H1 (cell line): ENCODE measurements around the gene CKAP2L. TPM values are rescaled to one million over a fixed set of nuclear protein-coding genes. Genes with fewer than 3 reads are reported as not detected.

ENCODE experiments used
- CTCF ChIA-PET: fragments of 300-600 bp; sonication (Branson Sonifier 250); formaldehyde crosslinking; loops from one replicate; lab custom pipeline; 2021; ENCODE audit not compliant: partially characterized antibody; lab: Charles Lee
- POLR2A ChIA-PET: fragments of 300-600 bp; sonication (Branson Sonifier 250); formaldehyde crosslinking; loops from one replicate; lab custom pipeline; 2021; ENCODE audit warnings: inconsistent platforms; ENCODE audit not compliant: partially characterized antibody; lab: Charles Lee
- DNase-seq, 2 experiments: peaks; one replicate each; pipeline versions ENCODE4 v3.0.0 to v3.0.0-alpha.2; 2010 to 2022; ENCODE audit warnings: low spot score in 2 of 2, low read depth in 1 of 2, mixed read lengths in 1 of 2
- FAIRE-seq: peaks from 2 replicates; lab custom pipeline; 2011; peaks lifted over from hg19 to GRCh38; lab: Jason Lieb, UNC
- H2AFZ ChIP-seq: 2 replicates; pipeline ENCODE4 v1.8.1; 2012; ENCODE audit warnings: low read length, inconsistent platforms
- H2AK5ac ChIP-seq: 2 replicates; pipeline ENCODE4 v1.6.1; 2013; ENCODE audit warnings: low read depth, low read length
- H2BK120ac ChIP-seq: replicated peaks from 2 replicates; pipeline ENCODE3; 2013; ENCODE audit warnings: low read depth, low read length, inconsistent platforms
- H2BK12ac ChIP-seq: 2 replicates; pipeline ENCODE4 v1.6.1; 2013; ENCODE audit warnings: low read depth, low read length
- H2BK15ac ChIP-seq: 2 replicates; pipeline ENCODE4 v1.6.1; 2013; ENCODE audit warnings: low read length
- H2BK20ac ChIP-seq: 2 replicates; pipeline ENCODE4 v1.6.1; 2013; ENCODE audit warnings: low read length
- H2BK5ac ChIP-seq: 2 replicates; pipeline ENCODE4 v1.6.1; 2013; ENCODE audit warnings: low read depth, low read length
- H3K14ac ChIP-seq: 2 replicates; pipeline ENCODE4 v1.6.1; 2013; ENCODE audit warnings: inconsistent platforms; ENCODE audit not compliant: insufficient read length
- H3K18ac ChIP-seq: 2 replicates; pipeline ENCODE4 v1.6.1; 2013; ENCODE audit warnings: low read length; ENCODE audit errors: extremely low read depth
- H3K23ac ChIP-seq: 2 replicates; pipeline ENCODE4 v1.6.1; 2013; ENCODE audit warnings: inconsistent platforms; ENCODE audit not compliant: insufficient read length
- H3K23me2 ChIP-seq: 2 replicates; pipeline ENCODE4 v1.6.1; 2013; ENCODE audit warnings: low read depth, low read length
- H3K27ac ChIP-seq: 2 replicates; pipeline ENCODE4 v1.6.1; 2011; ENCODE audit warnings: low read depth, low read length, inconsistent platforms
- H3K27me3 ChIP-seq, 4 experiments: replicated peaks in 1 of 4; 1 replicate in 1 of 4; 2 replicates in 3 of 4; pipeline versions ENCODE4 v1.6.1 to v1.8.1; 2011 to 2013; ENCODE audit warnings: low read length in 3 of 4, mild to moderate bottlenecking in 3 of 4, inconsistent platforms in 2 of 4, mixed read lengths in 2 of 4, moderate library complexity in 1 of 4; ENCODE audit not compliant: control insufficient read depth in 3 of 4, insufficient read depth in 3 of 4; ENCODE audit errors: extremely low read depth in 1 of 4
- H3K36me3 ChIP-seq, 4 experiments: 2 replicates each; pipeline versions ENCODE4 v1.6.1 to v1.8.1; 2011 to 2013; ENCODE audit warnings: mild to moderate bottlenecking in 4 of 4, low read length in 3 of 4, moderate library complexity in 2 of 4, control low read depth in 1 of 4, inconsistent platforms in 1 of 4; ENCODE audit not compliant: insufficient read depth in 4 of 4, control insufficient read depth in 2 of 4
- H3K4ac ChIP-seq: replicated peaks from 2 replicates; pipeline ENCODE3; 2013; ENCODE audit warnings: low read length, low read depth, mixed read lengths, inconsistent platforms; ENCODE audit not compliant: insufficient read length
- H3K4me1 ChIP-seq, 4 experiments: replicated peaks in 1 of 4; 1 replicate in 1 of 4; 2 replicates in 3 of 4; pipeline versions ENCODE4 v1.6.1 to v1.8.1; 2011 to 2013; ENCODE audit warnings: low read length in 3 of 4, inconsistent platforms in 2 of 4, mixed read lengths in 1 of 4; ENCODE audit not compliant: insufficient read depth in 4 of 4, control insufficient read depth in 3 of 4
- H3K4me2 ChIP-seq, 2 experiments: 2 replicates each; pipeline versions ENCODE4 v1.6.1 to v1.8.1; 2011 to 2013; ENCODE audit warnings: low read depth in 2 of 2, low read length in 2 of 2, control low read depth in 1 of 2, inconsistent platforms in 1 of 2, mild to moderate bottlenecking in 1 of 2; ENCODE audit not compliant: insufficient read depth in 1 of 2
- H3K4me3 ChIP-seq, 4 experiments: fragments of 200-600, 300-600 bp in 1 of 4; sonication (generic), shearing (Covaris generic), sonication (Bioruptor Twin) in 1 of 4; 2 replicates each; pipeline versions ENCODE4 v1.5.1 to v1.8.1; 2011 to 2016; ENCODE audit warnings: low read length in 4 of 4, low read depth in 3 of 4, control low read depth in 2 of 4, inconsistent platforms in 2 of 4, mild to moderate bottlenecking in 2 of 4, mixed read lengths in 1 of 4, moderate library complexity in 1 of 4; ENCODE audit not compliant: insufficient read depth in 2 of 4; ENCODE audit errors: extremely low read depth in 1 of 4
- H3K56ac ChIP-seq: replicated peaks from 2 replicates; pipeline ENCODE3; 2013; ENCODE audit warnings: low read depth, mild to moderate bottlenecking, mixed read lengths, low read length, inconsistent platforms; ENCODE audit not compliant: insufficient read length
- H3K79me1 ChIP-seq: 2 replicates; pipeline ENCODE4 v1.6.1; 2013; ENCODE audit warnings: low read depth, low read length, control low read depth
- H3K79me2 ChIP-seq, 2 experiments: 2 replicates each; pipeline versions ENCODE4 v1.6.1 to v1.8.1; 2012 to 2013; ENCODE audit warnings: low read length in 2 of 2, mild to moderate bottlenecking in 2 of 2, inconsistent platforms in 1 of 2; ENCODE audit not compliant: insufficient read depth in 2 of 2, control insufficient read depth in 1 of 2
- H3K9ac ChIP-seq, 4 experiments: replicated peaks in 1 of 4; 1 replicate in 1 of 4; 2 replicates in 3 of 4; pipeline versions ENCODE4 v1.6.1 to v1.8.1; 2011 to 2013; ENCODE audit warnings: low read depth in 3 of 4, low read length in 3 of 4, control low read depth in 2 of 4, mild to moderate bottlenecking in 2 of 4, moderate library complexity in 2 of 4, inconsistent platforms in 1 of 4; ENCODE audit errors: extremely low read depth in 1 of 4
- H3K9me3 ChIP-seq, 2 experiments: 2 replicates each; pipeline versions ENCODE4 v1.6.1 to v1.8.1; 2012 to 2013; ENCODE audit warnings: mild to moderate bottlenecking in 2 of 2, moderate library complexity in 2 of 2, control low read depth in 1 of 2, inconsistent platforms in 1 of 2, low read depth in 1 of 2, low read length in 1 of 2, mixed read lengths in 1 of 2; ENCODE audit not compliant: insufficient read depth in 2 of 2
- H4K20me1 ChIP-seq, 2 experiments: replicated peaks in 1 of 2; 2 replicates each; pipeline versions ENCODE3 to v1.8.1; 2011 to 2013; ENCODE audit warnings: inconsistent platforms in 2 of 2, low read length in 2 of 2, mild to moderate bottlenecking in 1 of 2; ENCODE audit not compliant: insufficient read depth in 2 of 2, control insufficient read depth in 1 of 2
- H4K5ac ChIP-seq: 2 replicates; pipeline ENCODE4 v1.6.1; 2013; ENCODE audit warnings: low read length, low read depth, mixed read lengths, inconsistent platforms; ENCODE audit not compliant: insufficient read length
- H4K8ac ChIP-seq: 2 replicates; pipeline ENCODE4 v1.8.0; 2013; ENCODE audit warnings: mild to moderate bottlenecking, moderate library complexity, low read length, inconsistent platforms; ENCODE audit not compliant: insufficient read depth; ENCODE audit errors: extremely low read depth
- H4K91ac ChIP-seq: replicated peaks from 2 replicates; pipeline ENCODE3; 2013; ENCODE audit warnings: low read length, mixed read lengths, inconsistent platforms; ENCODE audit not compliant: insufficient read length
- CEBPB ChIP-seq: IDR thresholded peaks from 2 replicates; pipeline ENCODE4 v1.6.1; 2012; ENCODE audit warnings: low read depth, low read length
- CTBP2 ChIP-seq: IDR thresholded peaks from 2 replicates; pipeline ENCODE4 v1.7.0; 2011; ENCODE audit warnings: borderline replicate concordance, mild to moderate bottlenecking, moderate library complexity, mixed read lengths, low read length; ENCODE audit not compliant: insufficient read depth, insufficient read length
- FOSL1 ChIP-seq: IDR thresholded peaks from 2 replicates; pipeline ENCODE4 v1.6.1; 2011; ENCODE audit warnings: mild to moderate bottlenecking, low read depth, low read length, moderate library complexity; ENCODE audit not compliant: insufficient read depth
- HDAC2 ChIP-seq, 2 experiments: fragments of 300-600 bp in 1 of 2; sonication (generic) in 1 of 2; IDR thresholded peaks; 2 replicates each; pipeline ENCODE4 v1.6.1; 2011 to 2012; ENCODE audit warnings: low read depth in 2 of 2, low read length in 2 of 2, mild to moderate bottlenecking in 2 of 2, moderate library complexity in 2 of 2, borderline replicate concordance in 1 of 2, inconsistent platforms in 1 of 2
- HDAC6 ChIP-seq: IDR thresholded peaks from one replicate; pipeline ENCODE4 v1.7.1; 2012; ENCODE audit warnings: low read depth, mild to moderate bottlenecking, inconsistent platforms, low read length, moderate library complexity
- JUND ChIP-seq: IDR thresholded peaks from 2 replicates; pipeline ENCODE4 v1.6.1; 2011; ENCODE audit warnings: mild to moderate bottlenecking, improper control_type of control experiment, low read length
- NRF1 ChIP-seq: IDR thresholded peaks from 2 replicates; pipeline ENCODE4 v1.6.1; 2011; ENCODE audit warnings: mild to moderate bottlenecking, low read depth, low read length, improper control_type of control experiment
- POU5F1 ChIP-seq: IDR thresholded peaks from 2 replicates; pipeline ENCODE4 v1.6.1; 2011; ENCODE audit warnings: low read depth, mild to moderate bottlenecking, low read length, moderate library complexity
- RNF2 ChIP-seq: fragments of 200-900, 300-1000 bp; sonication (generic); IDR thresholded peaks from 2 replicates; pipeline ENCODE4 v1.7.1; 2016; ENCODE audit warnings: borderline replicate concordance, low read depth, mild to moderate bottlenecking, antibody characterized with exemption, low read length; ENCODE audit not compliant: poor library complexity, severe bottlenecking; ENCODE audit errors: missing control alignments
- SIX5 ChIP-seq: IDR thresholded peaks from 2 replicates; pipeline ENCODE4 v1.6.1; 2011; ENCODE audit warnings: mild to moderate bottlenecking, low read depth, low read length
- WGBS, 2 experiments: shearing (Covaris generic) in 1 of 2; methylation state at CpG; one replicate each; pipeline versions ENCODE4 v1.1.6 to v1.1.7; 2013 to 2015; ENCODE audit warnings: low lambda C conversion rate in 2 of 2, mixed read lengths in 2 of 2, inconsistent platforms in 1 of 2, low coverage in 1 of 2, missing lambda C conversion rate in 1 of 2; ENCODE audit not compliant: insufficient replicate concordance in 2 of 2, insufficient coverage in 1 of 2, insufficient read length in 1 of 2; ENCODE audit errors: extremely low coverage in 1 of 2, missing lambda C conversion rate in 1 of 2; 5-methylcytosine and 5-hydroxymethylcytosine counted together
- polyA plus RNA-seq, 7 experiments: library from polyadenylated mRNA; depleted of rRNA in 3 of 7; stranded (reverse) in 5 of 7; unstranded in 2 of 7; fragments of >200 nt in 5 of 7; fragments of 200-250 nt in 2 of 7; gene quantifications; 1 replicate in 5 of 7; 2 replicates in 1 of 7; 4 replicates in 1 of 7; pipeline versions ENCODE4 v1.2.1 to v1.2.3, GENCODE V29; 2011 to 2013; ENCODE audit warnings: missing spikeins in 2 of 7, mixed read lengths in 2 of 7
- total RNA-seq: library from RNA; stranded (reverse); fragmentation: NEBNext Ultra II Directional; extraction: Animal tissue kit (Norgen Biotek cat#: 25700); gene quantifications from 2 replicates; pipeline ENCODE4 v1.2.1, GENCODE V29; 2021

CKAP2L gene
- total and polyA plus RNA-seq, 2 of the 8 experiments (the other 6 are each of a cell fraction or from before 2014, with no cell fraction given), result 2.5 to 20.7 TPM

DNA sequence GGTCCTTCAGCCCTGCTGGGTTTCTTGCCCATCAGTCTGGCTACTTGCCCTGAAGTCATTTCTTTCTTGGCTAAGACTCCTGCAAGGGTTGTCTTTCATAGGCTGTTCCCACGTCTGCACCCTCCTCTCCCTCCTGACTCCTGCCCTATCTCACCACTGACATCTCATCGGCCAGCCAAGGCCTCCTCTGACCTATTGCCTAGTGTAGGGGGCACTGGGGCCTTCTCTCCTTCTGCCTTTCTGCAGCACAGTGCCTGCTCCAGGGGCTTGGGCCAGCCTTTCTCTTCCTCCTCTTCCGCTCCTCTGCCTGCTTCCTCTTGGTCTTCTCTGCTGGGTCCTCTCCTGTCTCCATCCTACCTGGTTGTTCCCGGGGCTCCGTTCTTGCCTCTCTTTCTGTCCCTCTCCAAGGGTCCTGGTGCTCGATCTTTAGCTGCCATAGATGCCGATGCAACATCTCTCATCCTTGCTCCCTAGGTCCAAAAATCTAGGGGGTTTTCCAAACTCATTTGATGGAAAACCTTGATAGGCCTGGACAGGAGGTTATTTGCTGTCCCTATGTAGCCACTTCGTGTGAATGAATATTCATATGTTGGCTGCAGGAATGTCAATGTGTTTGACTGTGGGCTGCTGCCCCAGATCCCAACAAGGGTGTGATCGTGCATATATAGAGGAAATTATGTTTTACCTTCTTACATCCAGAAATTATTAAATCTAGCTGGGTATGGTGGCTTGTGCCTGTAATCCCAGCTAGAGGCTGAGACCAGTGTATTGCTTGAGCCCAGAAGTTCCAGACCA, 53.3 kb downstream of the CKAP2L start:
- 87% methylated on average over 9 of the region's 9 CpGs; no CpG with 5 or more reads in 1 of the 2 experiments for WGBS, 2 experiments
- Histone ChIP-seq H3K9ac (no peak overlapping the region), H2AK5ac (no peak overlapping the region), H4K5ac (no peak overlapping the region), H3K56ac (no peak overlapping the region), H3K27me3 (no peaks in the 10 kb centered on the region), H3K4me3 (no peak overlapping the region), H3K27ac (no peak overlapping the region), H3K23ac (no peak overlapping the region), H3K4me2 (no peak overlapping the region), H4K8ac (no peak overlapping the region), H2BK20ac (no peak overlapping the region), H2AFZ (no peak overlapping the region), H2BK12ac (no peak overlapping the region), H4K91ac (no peak overlapping the region), H3K18ac (no peak overlapping the region; the same call in 1 of the 2 replicates), H3K36me3 (no peaks in the 10 kb centered on the region), H3K23me2 (no peaks in the 10 kb centered on the region), H2BK5ac (no peak overlapping the region), H3K14ac (no peak overlapping the region), H3K79me2 (no peaks in the 10 kb centered on the region), H3K4me1 (no peaks in the 10 kb centered on the region; a peak in 1 of 7 replicates), H3K79me1 (no peaks in the 10 kb centered on the region), H2BK15ac (no peak overlapping the region), H4K20me1 (no peaks in the 10 kb centered on the region), H3K9me3 (no peaks in the 10 kb centered on the region), H2BK120ac (no peak overlapping the region), H3K4ac (no peak overlapping the region)
- TF ChIP-seq HDAC6 (no peak), FOSL1 (no peak), JUND (no peak), HDAC2 (IDR thresholded peaks at IDR 0.05; ENCODE audit: borderline replicate concordance in 1 of 2, low read depth in 2 of 2, low read length in 2 of 2) (no peak), SIX5 (no peak), RNF2 (no peak), NRF1 (no peak), CEBPB (no peak), CTBP2 (no peak), POU5F1 (no peak)
- FAIRE-seq (no peak), DNase-seq (peak in 1 of 2 experiments; percentile 29)
- CTCF ChIA-PET, result interaction anchor here (0.6 to 4.8 kb wide), 6 partner anchors 10 to 231 kb away, joined by 3 to 29 read pairs (median 4); no protein-coding TSS in a partner anchor
- POLR2A ChIA-PET, result no interaction called here
